Occipital lobe (tissue), 2 donors: ENCODE results near the gene CFAP54. TPM values are rescaled to one million over a fixed set of nuclear protein-coding genes. Genes with fewer than 3 reads are reported as not detected.
"Not testable (repeated sequence)": the region's sequence is repeated elsewhere in the genome, so short reads cannot be mapped to it uniquely, and the experiment has no call there.

Experiments used
- DNase-seq: peaks from one replicate; lab custom pipeline; 2025; lab: John Stamatoyannopoulos, UW
- total RNA-seq: library from RNA; depleted of rRNA; stranded (reverse); fragments of >200 nt; gene quantifications from one replicate; pipeline ENCODE4 v1.2.3, GENCODE V29; 2014

Gene CFAP54, protein sequence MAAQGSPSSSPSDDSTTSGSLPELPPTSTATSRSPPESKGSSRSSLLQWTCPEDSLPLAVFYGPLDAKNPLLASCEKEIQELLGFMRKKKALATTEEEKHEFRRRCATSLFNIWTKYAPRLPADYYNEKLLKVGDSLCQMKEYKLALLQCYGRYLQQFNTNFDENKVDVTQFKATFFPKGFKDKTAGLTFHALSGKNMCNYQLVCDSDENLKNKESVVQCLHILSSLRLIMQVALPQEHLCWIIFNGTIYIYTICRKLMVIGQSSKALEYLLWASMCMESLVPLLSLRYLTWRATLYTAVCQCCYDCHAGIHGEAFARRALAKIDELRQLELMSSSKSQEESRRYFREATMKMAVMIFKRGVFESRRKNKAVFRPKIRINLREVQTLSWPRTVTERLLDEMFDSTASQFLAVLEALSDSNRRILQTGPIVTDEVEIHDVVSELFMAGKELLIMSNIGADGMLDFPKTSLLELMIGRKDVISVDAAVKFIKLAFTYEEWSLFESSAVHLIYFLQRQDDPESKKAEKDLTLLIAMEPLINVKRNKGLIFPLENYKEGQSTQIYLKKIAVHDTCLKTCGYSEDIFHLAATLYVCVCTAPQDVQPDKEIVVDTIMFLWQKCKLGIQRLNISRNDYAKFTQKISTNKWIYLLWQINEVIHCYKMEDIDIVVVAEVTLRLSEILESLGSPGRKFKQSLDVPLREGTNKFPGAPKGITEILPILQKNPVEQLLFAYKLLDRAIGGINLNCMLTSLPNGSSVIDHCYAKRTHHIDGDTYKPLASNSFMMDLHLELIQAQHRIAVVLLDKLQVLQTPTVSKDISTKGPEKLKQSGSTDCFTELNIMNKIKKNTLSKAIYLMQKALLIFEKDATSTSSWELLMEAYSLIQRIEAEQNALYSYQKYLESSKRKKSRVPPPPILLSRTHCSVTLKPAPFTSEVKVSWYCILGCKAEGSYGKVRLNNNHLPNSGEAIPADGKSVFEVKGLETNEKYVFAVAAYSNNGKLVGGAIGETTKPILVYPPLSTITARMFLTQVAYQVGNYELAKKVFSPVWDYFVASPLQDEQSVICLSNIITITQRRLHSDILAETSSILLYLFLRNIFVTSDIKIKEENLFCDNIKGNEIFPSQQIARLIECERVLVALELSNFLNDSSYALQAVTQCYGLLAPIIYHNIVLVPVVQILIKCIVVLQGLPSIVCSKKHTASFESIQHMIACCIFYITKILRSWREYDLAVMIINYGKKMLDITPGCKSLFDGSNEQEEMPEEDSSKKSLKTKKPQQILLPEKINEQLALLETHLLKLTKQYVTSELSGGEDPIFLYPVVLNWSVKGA (N-terminal part only)
- total RNA-seq = 5.9 TPM

DNA sequence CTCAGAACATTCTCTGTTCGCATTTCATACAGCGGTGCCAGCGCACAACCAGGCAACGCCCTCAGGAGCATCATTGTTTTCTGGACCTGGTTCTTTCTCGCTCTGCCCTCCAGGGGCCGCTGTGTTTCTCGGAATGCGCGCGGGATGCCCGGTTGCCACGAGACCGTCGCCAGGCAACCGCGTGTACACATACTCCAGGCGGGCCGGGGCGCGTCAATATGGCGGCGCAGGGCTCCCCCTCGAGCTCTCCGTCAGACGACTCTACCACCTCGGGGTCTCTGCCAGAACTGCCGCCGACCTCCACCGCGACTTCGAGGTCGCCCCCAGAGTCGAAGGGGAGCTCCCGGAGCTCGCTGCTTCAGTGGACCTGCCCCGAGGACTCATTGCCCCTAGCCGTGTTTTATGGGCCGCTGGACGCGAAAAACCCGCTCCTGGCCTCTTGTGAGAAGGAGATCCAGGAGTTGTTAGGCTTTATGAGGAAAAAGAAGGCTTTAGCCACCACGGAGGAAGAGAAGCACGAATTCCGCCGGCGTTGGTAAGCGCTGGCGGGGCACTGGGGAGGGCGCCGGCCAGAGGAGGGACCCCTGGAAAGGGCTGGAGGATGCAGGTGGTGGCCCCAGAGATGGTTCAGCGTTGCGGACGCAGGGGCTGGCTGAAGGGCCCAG, at the start of gene CFAP54:
Gene CFAP54, plus strand, starts transcription at position 186 of the 665 bp plus-strand sequence. Its CDS starts 33 bp downstream, at position 219.
- DNase-seq = peak; percentile 90

DNA sequence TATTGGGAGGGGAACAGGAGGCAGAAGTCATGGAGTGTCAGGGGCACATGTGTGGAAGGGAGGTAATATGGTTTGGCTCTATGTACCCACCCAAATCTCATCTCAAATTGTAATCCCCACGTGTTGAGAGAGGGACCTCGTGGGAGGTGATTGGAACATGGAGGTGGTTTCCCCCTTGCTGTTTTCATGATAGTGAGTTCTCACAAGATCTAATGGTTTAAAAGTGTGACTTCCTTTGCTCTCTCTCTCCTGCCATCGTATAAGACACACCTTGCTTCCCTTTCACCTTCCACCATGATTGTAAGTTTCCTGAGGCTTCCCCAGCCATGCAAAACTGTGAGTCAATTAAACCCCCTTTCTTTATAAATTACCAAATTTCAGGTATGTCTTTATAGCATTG, 47.6 kb upstream of the CFAP54 start:
- no peak for DNase-seq

DNA sequence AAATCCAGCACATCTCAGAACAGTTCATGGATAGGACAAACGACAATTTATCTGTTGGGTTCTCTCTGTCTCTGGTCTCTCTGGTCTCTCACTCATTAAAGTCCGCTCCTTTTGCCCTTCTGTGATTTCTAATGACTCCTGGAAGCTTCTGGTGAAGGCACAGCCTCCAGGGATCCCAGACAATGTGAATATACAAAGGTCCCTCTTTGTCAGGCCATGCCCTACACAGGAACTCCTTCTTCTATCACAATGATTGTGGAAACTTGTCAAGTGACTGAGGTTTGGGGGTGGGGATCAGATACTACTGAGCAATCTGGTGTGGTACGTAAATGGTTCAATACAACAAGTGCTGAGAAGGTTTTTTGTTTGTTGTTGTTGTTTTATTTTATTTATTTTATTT, 46.5 kb upstream of the CFAP54 start:
- no peak for DNase-seq

DNA sequence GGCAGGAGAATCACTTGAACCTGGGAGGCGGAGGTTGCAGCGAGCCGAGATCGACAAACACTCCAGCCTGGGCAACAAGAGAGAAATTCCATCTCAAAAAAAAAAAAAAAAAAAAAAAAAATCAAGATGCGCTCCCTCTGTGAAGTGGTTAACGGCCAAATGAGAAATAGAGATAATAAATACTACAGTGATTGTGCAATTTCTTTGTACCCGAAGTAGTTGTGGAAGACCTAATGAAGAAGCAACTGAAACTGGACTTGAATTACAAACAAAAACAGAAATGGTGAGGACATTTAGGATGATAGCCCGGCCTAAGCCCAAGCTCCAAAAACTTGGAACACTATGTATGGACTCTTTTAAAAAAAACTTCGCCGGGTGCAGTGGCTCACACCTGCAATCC, 45.0 kb upstream of the CFAP54 start:
- no peak for DNase-seq

DNA sequence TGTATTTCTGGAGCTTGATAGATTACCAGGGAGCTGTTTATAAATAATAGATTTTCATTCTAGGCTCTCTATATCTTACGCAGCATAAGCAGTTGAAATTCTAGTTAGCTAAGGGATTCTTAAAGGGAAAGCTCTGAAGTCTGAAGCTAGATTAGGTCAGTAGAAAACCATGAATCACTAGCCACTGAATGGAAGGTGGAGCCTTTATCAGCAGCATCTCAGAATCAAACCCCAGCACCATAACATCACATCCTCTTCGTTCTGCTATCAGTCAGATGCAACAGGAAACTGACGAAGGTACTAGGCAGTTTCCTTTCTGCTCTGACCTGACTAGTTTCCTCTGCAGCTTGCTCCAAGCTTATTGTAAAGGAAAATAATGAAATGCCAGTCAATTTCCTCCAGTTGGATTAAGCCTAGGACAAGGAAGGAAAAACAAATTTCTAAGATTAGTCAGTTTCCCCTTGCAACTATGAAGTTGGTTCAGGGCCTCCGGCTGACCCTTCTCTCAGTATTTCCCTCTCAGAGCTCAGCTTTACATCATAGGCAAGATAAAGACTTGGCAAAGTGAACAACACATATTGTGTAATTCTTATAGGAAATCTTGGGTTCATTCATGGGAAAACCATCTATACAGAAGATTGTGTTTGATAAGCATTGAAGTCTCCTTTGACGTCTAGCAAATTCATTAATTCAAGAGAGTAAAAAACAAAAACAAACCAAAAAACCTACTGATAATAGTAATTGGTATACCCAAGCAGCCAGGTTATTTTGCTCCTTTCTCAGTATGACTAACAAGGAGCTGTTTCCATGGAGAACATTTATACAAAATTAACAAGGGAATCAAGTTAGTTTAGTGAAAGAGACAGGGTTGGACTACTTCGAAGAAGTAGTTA, 43.4 kb upstream of the CFAP54 start:
- DNase-seq = no peak

DNA sequence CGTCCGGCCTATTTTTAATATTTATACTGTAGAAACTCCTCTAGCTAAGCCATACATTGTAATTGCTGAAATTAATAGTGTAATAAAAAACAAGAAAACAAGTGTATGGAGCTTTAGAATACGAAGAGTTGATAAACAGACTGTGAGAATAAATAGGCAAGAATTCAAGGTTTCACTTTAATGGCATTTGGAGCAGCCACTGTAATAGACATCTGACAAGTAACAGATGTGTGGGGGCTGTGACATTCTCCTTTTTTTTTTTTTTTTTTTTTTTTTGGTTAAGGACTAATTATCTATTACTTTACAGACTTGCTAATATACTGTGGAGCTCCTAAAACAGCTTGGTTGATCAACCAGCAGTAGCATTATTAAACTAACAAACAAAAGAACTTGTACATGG, 42.1 kb upstream of the CFAP54 start:
- no peak for DNase-seq

DNA sequence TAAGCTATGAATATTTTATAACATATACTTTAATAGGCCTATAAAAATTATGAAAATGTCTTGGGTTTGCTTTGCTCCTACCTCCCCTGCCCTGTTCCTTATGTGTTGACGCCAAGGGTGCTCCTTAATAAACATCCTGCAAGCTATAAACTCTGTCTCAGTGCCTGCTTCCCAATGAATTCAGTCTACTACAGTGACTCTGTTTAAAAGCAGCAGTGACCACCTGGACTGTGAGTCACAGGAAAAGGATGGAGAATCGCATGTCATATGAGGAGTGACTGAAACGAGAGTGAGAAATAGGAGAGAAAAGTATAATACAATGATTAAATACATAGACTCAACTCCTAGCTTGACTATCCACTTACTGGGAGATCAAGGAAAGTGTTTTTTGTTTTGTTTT, 41.1 kb upstream of the CFAP54 start:
- DNase-seq = no peak

DNA sequence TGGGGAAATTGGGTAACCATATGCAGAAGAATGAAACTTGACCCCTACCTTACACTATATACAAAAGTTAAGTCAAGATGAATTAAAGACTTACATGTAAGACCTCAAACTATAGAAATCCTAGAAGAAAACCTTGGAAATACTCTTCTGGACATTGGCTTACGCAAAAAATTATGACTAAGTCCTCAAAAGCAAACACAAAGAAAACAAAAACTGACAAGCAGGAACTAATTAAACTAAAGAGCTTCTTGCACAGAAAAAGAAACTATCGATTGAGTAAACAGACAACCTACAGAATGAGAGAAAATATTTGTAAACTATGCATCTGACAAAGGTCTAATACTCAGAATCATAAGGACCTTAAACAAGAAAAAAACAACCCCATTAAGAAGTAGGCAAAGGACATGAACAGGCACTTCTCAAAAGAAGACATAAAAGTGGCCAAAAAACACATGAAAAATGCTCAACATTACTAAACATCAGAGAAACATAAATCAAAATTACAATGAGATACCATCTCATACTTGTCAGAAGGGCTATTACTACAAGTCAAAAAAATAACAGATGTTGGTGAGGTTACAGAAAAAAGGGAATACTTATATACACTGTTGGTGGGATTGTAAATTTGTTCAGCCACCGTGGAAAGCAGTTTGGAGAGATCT, 37.0 kb upstream of the CFAP54 start:
- no peak for DNase-seq

DNA sequence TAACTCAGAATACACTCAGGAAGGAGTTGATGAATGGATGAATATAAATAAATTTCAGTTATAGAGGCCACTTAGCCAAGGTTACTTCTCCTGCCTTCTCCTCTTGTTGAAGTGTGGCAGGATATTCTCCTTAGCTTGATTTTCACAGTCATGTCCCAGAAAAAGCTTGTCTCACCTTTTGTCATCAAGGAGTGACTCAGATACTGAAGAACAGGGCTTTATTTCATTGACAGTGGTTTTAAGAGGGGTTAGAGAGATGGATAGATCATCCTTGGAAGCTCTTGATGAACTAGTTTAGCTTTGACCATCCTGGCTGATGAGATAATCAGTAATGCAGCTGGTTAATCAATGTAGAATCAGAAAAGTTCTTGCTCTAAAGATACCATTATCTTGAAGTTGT, 35.0 kb upstream of the CFAP54 start:
- no peak for DNase-seq

DNA sequence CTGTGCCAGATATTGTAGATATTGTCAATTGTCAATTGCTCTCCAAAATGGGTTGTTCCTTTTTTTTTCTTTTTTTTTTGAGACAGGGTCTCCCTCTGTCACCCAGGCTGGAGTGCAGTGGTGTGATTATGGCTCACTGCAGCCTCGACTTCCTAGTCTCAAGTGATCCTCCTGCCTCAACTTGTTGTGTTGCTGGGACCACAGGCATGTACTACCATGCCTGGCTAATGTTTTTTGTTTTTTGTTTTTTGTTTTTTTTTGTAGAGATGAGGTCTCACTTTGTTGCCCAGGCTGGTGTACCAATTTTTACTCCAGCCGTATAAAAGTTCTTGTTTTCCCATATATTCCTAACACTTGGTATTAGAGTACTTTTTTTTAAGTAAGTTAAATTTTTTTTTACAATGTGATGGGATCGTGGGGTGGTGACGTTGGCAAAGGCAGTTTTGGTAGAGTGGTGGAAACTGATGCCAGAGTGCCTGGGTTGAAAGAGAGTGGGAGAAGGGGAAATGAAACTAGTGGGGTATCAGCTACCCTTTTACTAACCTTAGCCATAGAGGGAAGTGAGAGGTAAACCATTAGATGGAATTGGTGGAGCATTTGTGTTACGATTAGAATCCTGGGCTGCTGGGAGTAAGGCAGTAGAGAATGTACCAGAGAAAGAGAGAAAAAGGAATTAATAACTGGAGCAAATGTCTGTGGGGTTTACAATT, 33.0 kb upstream of the CFAP54 start:
- no peak for DNase-seq

DNA sequence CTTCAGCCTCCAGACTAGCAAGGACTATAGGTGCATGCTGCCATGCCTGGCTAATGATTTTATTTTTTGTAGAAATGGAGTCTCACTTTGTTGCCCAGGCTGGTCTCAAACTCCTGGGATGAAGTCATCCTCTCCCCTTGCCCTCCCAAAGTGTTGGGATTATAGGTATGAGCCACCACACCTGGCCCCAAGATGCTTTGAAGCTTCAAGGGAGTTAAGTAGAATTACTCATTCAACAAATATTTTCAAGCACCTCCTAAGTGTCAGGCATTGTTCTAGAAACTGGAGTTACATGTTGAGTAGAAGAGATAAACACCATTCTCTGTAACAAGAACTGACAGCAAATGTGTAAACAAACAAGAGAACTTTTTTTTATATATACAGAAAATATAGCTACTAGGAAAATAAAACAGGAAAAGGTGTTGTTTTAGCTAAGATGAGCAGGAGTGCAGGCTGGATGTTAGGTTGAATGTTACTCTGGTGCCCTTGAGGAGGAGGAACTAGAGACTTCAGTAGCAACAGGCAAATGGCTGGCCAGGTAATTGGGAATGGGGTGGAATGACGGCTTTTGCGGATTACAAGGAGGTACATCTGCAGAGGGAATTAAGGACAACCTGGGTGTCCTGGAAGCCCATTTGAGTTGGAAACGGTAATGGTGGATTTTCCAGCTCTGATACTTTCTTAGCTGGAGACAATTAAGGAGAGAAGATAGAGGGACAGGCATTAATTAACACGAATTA, 32.0 kb upstream of the CFAP54 start:
- no peak for DNase-seq

DNA sequence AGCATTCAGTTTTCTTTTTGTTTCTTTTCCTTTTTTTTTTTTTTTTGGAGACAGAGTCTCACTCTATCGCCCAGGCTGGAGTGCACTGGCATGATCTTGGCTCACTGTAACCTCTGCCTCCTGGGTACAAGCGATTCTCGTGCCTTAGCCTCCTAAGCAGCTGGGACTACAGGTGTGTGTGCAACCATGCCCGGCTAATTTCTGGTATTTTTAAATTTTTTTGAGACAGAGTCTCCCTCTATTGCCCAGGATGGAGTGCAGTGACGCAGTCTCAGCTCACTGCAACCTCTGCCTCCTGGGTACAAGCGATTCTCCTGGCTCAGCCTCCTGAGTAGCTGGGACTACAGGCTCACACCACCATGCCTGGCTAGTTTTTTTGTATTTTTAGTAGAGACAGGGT, 30.1 kb upstream of the CFAP54 start:
- not testable (repeated sequence) for DNase-seq

DNA sequence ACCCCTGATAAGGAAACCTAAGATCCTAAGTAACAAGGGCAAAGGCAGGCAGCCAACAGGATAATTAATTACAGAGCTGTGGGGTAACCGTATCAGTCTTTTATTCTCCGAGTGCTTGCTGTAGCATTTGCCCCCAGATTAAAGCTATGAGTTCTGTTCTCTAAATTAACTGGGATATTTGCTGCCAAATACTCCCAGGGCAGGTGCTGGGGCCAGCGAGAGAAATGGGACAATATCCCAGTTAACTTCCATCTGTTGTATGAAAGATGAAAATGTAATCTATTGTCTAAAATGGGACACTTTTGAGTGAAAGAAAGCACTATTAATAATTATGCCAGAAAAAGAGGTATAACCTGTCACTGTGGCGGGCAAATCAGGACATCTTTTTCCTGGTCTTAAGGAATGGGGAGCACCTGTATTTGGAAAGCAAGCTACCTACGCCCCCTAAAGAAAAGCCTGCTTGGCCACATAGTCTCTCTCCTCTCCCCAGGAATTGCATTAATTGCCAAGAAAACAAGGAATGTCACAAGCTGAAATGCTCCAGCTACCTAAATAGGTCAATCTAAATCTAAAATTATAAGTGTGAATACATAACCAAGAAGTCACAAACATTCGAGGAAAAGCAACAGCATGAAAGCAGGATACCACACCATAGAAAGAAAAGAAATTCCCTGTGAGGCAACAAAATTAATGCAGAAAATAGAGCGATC, 26.7 kb upstream of the CFAP54 start:
- DNase-seq = no peak

DNA sequence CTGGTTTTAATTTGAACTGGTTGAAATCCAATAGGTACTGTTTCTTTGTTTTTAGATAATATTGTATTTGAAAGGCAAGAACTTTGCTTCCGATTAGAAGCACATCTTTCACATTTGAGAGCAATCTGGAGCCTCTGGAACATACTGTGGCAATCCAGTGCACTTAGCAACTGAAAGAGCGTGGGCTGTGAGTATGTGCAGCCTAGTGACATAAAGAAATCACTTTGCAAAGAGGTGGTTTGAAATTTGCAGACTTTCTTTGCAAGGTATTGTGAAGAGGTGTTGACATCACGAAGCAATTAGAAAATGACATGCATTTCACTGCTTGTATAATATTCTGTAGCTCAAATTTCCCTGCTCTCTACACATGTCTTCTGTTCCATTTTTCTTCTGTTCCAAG, 23.5 kb upstream of the CFAP54 start:
- no peak for DNase-seq

DNA sequence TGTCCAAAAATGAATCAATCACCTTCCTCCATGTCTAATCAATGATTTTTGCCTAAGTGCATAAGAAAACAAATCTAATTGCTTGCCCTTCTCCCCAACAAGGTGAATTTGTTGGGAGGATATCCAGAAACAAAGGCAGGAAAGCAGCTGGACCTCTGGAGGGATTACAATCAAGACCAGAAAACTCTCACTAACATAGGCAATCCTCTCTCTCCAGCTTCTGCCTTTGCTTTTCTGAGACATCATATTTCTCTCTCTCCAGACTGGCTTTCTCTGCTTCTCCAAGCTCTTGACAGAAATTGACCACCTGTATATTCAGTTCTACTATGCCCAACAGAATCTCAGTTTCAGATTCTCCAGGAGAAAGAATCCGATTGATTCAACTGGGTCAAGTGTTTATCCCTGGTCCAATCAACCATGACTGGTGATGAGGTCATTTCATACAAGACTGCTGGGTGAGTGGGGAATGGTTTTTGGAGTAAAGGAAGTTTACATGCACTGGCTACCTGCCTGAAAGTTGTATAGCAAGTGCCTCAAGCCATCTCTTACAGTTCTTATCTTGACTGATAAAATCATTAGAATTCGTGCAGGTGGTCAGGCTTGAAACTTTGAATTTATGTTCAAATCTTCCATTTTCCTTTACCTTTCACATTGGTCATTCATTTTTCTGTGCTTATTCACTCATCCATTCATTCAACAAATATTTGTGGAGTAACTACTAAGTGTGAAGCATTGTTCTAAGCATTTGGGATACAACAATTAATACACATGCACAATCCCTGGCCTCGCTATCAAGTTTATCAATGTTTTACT, 22.2 kb upstream of the CFAP54 start:
- no peak for DNase-seq

DNA sequence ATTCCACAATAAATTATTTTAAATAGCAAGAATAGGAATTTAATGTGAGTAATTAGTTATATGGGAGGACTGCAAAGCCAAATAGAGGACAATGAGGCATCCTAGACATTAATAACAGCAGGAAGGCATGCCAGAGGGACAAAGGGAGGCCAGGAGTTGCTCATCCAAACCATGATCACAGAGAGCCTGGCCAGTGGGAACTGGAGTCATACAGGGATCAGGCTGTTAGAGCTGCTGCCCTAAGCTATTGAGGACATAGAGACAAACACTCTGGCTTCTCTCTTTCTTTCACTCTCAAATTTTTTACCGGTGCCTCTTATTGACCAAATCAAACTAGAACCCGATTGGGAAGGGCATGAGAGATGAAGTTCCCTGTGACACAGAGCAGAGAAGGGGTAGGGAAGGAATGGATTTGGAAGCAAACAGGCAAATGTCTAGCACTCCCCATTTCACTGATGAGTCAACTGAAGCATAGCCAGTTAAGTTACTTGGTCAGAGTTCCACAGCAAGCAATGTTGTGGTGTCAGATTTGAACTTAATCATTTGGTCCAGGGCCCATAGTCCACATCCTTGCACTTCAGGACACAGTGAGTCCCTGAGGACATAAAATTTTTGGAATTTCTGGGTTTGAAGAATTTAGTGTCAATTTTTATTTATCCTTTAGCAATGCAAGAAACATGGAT, 17.9 kb upstream of the CFAP54 start:
- no peak for DNase-seq
